HG03108 (cell line): ENCODE data around the gene UST.
"Not testable (repeated sequence)": the region's sequence is repeated elsewhere in the genome, so short reads cannot be mapped to it uniquely, and the experiment has no call there.

Source experiments
- ATAC-seq: cut with Tn5 transposase; IDR thresholded peaks from one replicate; pipeline ENCODE4 v1.9.1; 2021; ENCODE audit warnings: moderate library complexity; ENCODE audit not compliant: unreplicated experiment

Gene UST

GRCh38 chr6:148864132-148864531 lies 117.3 kb downstream of the UST start:
- ATAC-seq, result not testable (repeated sequence)

- ATAC-seq, result no peak
Measured at GRCh38 chr6:148864941-148865340, 118.1 kb downstream of the UST start.

- ATAC-seq, result peak; percentile 97
Measured at GRCh38 chr6:148866657-148867268, 119.9 kb downstream of the UST start.

- ATAC-seq, result no peak
Measured at GRCh38 chr6:148867862-148868261, 121.0 kb downstream of the UST start.

- ATAC-seq, result no peak
Measured at GRCh38 chr6:148868314-148868713, 121.5 kb downstream of the UST start.

- ATAC-seq, result no peak
Measured at GRCh38 chr6:148868901-148869300, 122.1 kb downstream of the UST start.

- no peak for ATAC-seq
Measured at GRCh38 chr6:148869585-148869984, 122.8 kb downstream of the UST start.

GRCh38 chr6:148873154-148873553 lies 126.3 kb downstream of the UST start:
- no peak for ATAC-seq

- ATAC-seq, result no peak
Measured at GRCh38 chr6:148873868-148874267, 127.0 kb downstream of the UST start.

- no peak for ATAC-seq
Measured at GRCh38 chr6:148874698-148875293, 128.0 kb downstream of the UST start.

GRCh38 chr6:148878683-148879082 lies 131.9 kb downstream of the UST start:
- ATAC-seq, result no peak

GRCh38 chr6:148880742-148881141 lies 133.9 kb downstream of the UST start:
- not testable (repeated sequence) for ATAC-seq

- no peak for ATAC-seq
Measured at GRCh38 chr6:148881593-148882311, 134.9 kb downstream of the UST start.

- no peak for ATAC-seq
Measured at GRCh38 chr6:148883270-148883669, 136.4 kb downstream of the UST start.

- no peak for ATAC-seq
Measured at GRCh38 chr6:148884461-148884860, 137.6 kb downstream of the UST start.

- ATAC-seq, result no peak
Measured at GRCh38 chr6:148885136-148885865, 138.5 kb downstream of the UST start.

GRCh38 chr6:148885925-148886845 lies 139.4 kb downstream of the UST start:
- no peak for ATAC-seq

GRCh38 chr6:148887181-148887580 lies 140.4 kb downstream of the UST start:
- no peak for ATAC-seq

GRCh38 chr6:148888856-148889255 lies 142.0 kb downstream of the UST start:
- ATAC-seq, result no peak

- no peak for ATAC-seq
Measured at GRCh38 chr6:148890096-148890495, 143.3 kb downstream of the UST start.
